ENCODE measurements around the gene FAR1.

DNA sequence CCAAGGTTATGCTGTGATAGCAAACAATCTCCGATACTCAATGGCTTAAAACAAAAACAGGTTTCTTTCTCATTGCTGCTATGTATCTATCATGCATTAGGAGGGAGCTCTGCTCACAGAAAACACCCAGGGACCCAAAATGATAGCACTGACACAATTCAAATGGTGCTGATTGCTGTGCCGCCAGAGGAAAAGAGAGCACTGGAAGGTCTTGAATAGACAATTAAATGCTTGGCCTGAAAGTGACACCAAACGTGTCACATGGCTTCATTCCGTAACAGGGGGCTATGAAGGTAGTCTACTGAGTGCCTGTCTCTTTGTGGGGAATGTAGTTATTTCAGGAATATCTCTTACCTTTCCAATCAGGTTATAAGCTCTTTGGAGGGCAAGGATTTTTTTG lies 94.2 kb downstream of the FAR1 start:
- TF ChIP-seq, protein P1, sequence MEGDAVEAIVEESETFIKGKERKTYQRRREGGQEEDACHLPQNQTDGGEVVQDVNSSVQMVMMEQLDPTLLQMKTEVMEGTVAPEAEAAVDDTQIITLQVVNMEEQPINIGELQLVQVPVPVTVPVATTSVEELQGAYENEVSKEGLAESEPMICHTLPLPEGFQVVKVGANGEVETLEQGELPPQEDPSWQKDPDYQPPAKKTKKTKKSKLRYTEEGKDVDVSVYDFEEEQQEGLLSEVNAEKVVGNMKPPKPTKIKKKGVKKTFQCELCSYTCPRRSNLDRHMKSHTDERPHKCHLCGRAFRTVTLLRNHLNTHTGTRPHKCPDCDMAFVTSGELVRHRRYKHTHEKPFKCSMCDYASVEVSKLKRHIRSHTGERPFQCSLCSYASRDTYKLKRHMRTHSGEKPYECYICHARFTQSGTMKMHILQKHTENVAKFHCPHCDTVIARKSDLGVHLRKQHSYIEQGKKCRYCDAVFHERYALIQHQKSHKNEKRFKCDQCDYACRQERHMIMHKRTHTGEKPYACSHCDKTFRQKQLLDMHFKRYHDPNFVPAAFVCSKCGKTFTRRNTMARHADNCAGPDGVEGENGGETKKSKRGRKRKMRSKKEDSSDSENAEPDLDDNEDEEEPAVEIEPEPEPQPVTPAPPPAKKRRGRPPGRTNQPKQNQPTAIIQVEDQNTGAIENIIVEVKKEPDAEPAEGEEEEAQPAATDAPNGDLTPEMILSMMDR (IDR thresholded peaks at IDR 0.05): no peak
- TF ChIP-seq EP300 (IDR thresholded peaks at IDR 0.05): no peak

Data from esophagus muscularis mucosa (tissue), 3 donors.